ENCODE measurements around the gene PPP1R13L. TPM values are rescaled to one million over a fixed set of nuclear protein-coding genes. Genes with fewer than 3 reads are reported as not detected.

Gene PPP1R13L
- total RNA-seq, 1 donor: 2.8 TPM

- no peak for DNase-seq (ENCODE audit: low read depth)
- TF ChIP-seq CTCF (IDR thresholded peaks at IDR 0.05; ENCODE audit: insufficient read depth, low read length): no peak
- no peak overlapping the region for H3K4me3 ChIP-seq (ENCODE audit: low read depth, low read length)
These were observed 53.4 kb downstream of the PPP1R13L start for GRCh38 chr19:45351401-45351952.

- DNase-seq (ENCODE audit: low read depth): no peak
- TF ChIP-seq CTCF (IDR thresholded peaks at IDR 0.05; ENCODE audit: insufficient read depth, low read length): no peak
These were observed 54.3 kb downstream of the PPP1R13L start for GRCh38 chr19:45350477-45351058.

GRCh38 chr19:45349430-45349941, 55.4 kb downstream of the PPP1R13L start:
- TF ChIP-seq CTCF (IDR thresholded peaks at IDR 0.05; ENCODE audit: insufficient read depth, low read length): no peak
- H3K4me3 ChIP-seq (ENCODE audit: low read depth, low read length): no peak overlapping the region
- DNase-seq (ENCODE audit: low read depth): no peak

More at GRCh38 chr19:45350477-45351058, 54.3 kb downstream of the PPP1R13L start:
- no peak overlapping the region for H3K4me3 ChIP-seq (ENCODE audit: low read depth, low read length)

- no peak overlapping the region for H3K4me3 ChIP-seq (ENCODE audit: low read depth, low read length)
- TF ChIP-seq CTCF (IDR thresholded peaks at IDR 0.05; ENCODE audit: insufficient read depth, low read length): no peak
- no peak for DNase-seq (ENCODE audit: low read depth)
These were observed 55.8 kb downstream of the PPP1R13L start for GRCh38 chr19:45349126-45349415.

- TF ChIP-seq CTCF (IDR thresholded peaks at IDR 0.05; ENCODE audit: insufficient read depth, low read length): no peak
- DNase-seq (ENCODE audit: low read depth): no peak
- H3K4me3 ChIP-seq (ENCODE audit: low read depth, low read length): no peak overlapping the region
These were observed 56.3 kb downstream of the PPP1R13L start for GRCh38 chr19:45348367-45349125.

GRCh38 chr19:45347570-45348366, 57.1 kb downstream of the PPP1R13L start:
- H3K4me3 ChIP-seq (ENCODE audit: low read depth, low read length): no peak overlapping the region
- no peak for TF ChIP-seq CTCF (IDR thresholded peaks at IDR 0.05; ENCODE audit: insufficient read depth, low read length)
- DNase-seq (ENCODE audit: low read depth): no peak
